Measurements from ENCODE around the gene FOLR1. TPM values are rescaled to one million over a fixed set of nuclear protein-coding genes. Genes with fewer than 3 reads are reported as not detected.
"Not testable (repeated sequence)": the region's sequence is repeated elsewhere in the genome, so short reads cannot be mapped to it uniquely, and the experiment has no call there.

FOLR1 gene
- total RNA-seq, 1 donor from 2014 or later: 5.6 TPM

- not testable (repeated sequence) for H3K27me3 Mint-ChIP-seq; H3K4me1 Mint-ChIP-seq (ENCODE audit: low read depth); H3K27ac Mint-ChIP-seq; H3K4me3 Mint-ChIP-seq (ENCODE audit: low read depth); H3K9me3 Mint-ChIP-seq (ENCODE audit: low read depth); H3K36me3 Mint-ChIP-seq (ENCODE audit: insufficient read depth); DNase-seq (ENCODE audit: low spot score, unreplicated experiment)
Measured at GRCh38 chr11:72172043-72172442, 19.9 kb upstream of the FOLR1 start.

DNA sequence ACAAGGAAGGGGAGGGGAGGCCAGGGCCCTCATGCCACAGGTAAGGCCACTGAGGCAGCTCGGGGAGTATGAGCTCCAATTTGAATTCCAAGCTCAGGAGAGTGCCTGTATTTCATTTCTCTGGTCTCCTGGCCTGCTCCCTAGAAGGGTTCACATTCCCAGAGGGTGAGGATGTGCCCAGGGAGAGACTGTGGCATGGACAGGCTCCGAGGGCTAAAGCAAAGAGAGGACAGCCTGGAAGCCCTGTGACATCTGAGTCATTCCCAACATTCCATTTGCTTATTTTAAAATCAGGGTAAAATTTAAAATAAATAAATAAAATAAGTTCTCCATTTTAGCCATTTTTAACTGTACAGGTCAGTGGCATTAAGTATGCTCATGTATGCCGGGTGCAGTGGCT, 18.6 kb upstream of the FOLR1 start:
- TF ChIP-seq, protein P1, sequence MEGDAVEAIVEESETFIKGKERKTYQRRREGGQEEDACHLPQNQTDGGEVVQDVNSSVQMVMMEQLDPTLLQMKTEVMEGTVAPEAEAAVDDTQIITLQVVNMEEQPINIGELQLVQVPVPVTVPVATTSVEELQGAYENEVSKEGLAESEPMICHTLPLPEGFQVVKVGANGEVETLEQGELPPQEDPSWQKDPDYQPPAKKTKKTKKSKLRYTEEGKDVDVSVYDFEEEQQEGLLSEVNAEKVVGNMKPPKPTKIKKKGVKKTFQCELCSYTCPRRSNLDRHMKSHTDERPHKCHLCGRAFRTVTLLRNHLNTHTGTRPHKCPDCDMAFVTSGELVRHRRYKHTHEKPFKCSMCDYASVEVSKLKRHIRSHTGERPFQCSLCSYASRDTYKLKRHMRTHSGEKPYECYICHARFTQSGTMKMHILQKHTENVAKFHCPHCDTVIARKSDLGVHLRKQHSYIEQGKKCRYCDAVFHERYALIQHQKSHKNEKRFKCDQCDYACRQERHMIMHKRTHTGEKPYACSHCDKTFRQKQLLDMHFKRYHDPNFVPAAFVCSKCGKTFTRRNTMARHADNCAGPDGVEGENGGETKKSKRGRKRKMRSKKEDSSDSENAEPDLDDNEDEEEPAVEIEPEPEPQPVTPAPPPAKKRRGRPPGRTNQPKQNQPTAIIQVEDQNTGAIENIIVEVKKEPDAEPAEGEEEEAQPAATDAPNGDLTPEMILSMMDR (IDR thresholded peaks at IDR 0.05; ENCODE audit: unreplicated experiment): no peak
- Mint-ChIP-seq H3K36me3 (ENCODE audit: insufficient read depth) (no peaks in the 10 kb centered on the region), H3K9me3 (ENCODE audit: low read depth) (no peaks in the 10 kb centered on the region), H3K27ac (no peak overlapping the region), H3K4me3 (ENCODE audit: low read depth) (no peak overlapping the region), H3K4me1 (ENCODE audit: low read depth) (peaks cover 2% of the 10 kb centered on the region), H3K27me3 (no peaks in the 10 kb centered on the region)
- no peak for DNase-seq (ENCODE audit: low spot score, unreplicated experiment)

DNA sequence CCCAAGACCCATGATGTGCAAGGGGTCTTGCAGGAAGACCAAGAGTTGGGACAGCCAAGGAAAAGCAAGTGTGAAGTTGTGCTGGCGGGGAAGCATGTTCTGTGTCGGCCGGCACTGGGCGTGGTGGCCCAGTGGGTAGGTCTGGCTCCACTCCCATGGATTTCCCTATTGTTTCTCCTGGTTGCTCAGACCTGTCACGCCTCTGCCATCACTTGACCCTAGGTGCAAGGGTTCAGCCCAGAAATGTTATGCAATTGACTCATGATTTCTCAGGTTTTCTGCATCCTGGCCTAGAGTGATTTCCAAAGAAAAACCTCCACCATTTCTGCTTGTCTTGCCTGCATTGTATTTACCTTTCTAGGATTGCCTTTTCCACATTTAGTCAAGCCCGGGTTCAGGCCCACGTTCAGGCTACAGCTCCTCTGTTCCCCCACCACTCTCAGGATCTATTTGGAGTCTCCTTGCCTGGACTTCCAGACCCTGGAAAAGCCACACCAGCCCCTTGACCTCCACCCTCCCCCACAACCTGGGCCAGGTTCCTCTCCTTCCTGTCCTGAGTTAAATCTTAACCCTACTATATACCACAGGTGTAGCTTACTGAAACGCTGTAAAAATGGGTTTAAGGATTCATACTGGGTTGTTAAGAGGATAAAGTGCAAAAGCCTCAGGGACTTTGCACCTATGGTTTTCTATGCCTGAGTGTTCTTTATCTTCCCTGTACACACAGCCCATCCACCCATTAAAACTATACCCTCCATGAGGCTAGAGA, 17.5 kb upstream of the FOLR1 start:
- Mint-ChIP-seq H3K4me3 (ENCODE audit: low read depth) (no peak overlapping the region), H3K27me3 (no peaks in the 10 kb centered on the region), H3K4me1 (ENCODE audit: low read depth) (peaks cover 2% of the 10 kb centered on the region), H3K9me3 (ENCODE audit: low read depth) (no peaks in the 10 kb centered on the region), H3K27ac (peak overlapping the region; percentile 57), H3K36me3 (ENCODE audit: insufficient read depth) (no peaks in the 10 kb centered on the region)
- DNase-seq (ENCODE audit: low spot score, unreplicated experiment): no peak
- TF ChIP-seq, protein P1 (IDR thresholded peaks at IDR 0.05; ENCODE audit: unreplicated experiment): no peak

- H3K27ac Mint-ChIP-seq: no peak overlapping the region
- no peak overlapping the region for H3K4me3 Mint-ChIP-seq (ENCODE audit: low read depth)
- TF ChIP-seq, protein P1 (IDR thresholded peaks at IDR 0.05; ENCODE audit: unreplicated experiment): no peak
- H3K4me1 Mint-ChIP-seq (ENCODE audit: low read depth): peaks cover 3% of the 10 kb centered on the region
- peaks cover 8% of the 10 kb centered on the region for H3K27me3 Mint-ChIP-seq
- H3K36me3 Mint-ChIP-seq (ENCODE audit: insufficient read depth): no peaks in the 10 kb centered on the region
- DNase-seq (ENCODE audit: low spot score, unreplicated experiment): no peak
- H3K9me3 Mint-ChIP-seq (ENCODE audit: low read depth): no peaks in the 10 kb centered on the region
Measured at GRCh38 chr11:72177656-72178055, 14.3 kb upstream of the FOLR1 start.

DNA sequence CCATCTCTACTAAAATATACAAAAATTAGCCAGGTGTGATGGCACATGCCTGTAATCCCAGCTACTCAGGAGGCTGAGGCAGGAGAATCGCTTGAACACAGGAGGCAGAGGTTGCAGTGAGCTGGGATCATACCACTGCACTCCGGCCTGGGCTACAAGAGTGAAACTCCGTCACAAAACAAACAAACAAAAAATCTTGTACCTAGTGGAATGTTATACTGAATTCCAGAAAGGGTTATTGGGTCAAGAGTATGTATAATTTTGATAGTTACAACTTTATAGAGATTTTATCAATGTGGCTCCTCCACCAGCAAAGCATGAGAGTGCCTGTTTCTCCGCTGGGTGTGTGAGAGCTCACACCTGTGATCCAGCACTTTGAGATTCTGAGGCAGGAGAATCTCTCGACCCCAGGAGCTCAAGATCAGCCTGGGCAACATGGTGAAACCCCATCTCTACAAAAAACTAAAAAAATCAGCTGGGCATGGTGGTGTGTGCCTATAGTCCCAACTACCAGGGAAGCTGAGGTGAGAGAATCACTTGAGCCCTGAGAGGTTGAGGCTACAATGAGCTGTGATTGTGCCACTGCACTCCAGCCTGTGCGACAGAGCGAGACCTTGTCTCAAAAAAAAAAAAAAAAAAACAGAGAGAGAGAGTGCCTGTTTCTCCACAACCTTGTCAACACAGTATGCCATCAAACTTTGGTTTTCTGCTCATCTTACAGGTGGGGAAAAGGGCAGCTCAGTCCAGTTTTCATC, 12.7 kb upstream of the FOLR1 start:
- H3K27me3 Mint-ChIP-seq: peaks cover 8% of the 10 kb centered on the region
- TF ChIP-seq, protein P1 (IDR thresholded peaks at IDR 0.05; ENCODE audit: unreplicated experiment): no peak

More for the DNA sequence above, 12.7 kb upstream of the FOLR1 start:
- no peak overlapping the region for H3K4me3 Mint-ChIP-seq (ENCODE audit: low read depth)
- DNase-seq (ENCODE audit: low spot score, unreplicated experiment): no peak
- no peaks in the 10 kb centered on the region for H3K9me3 Mint-ChIP-seq (ENCODE audit: low read depth)
- H3K36me3 Mint-ChIP-seq (ENCODE audit: insufficient read depth): no peaks in the 10 kb centered on the region
- no peak overlapping the region for H3K27ac Mint-ChIP-seq
- H3K4me1 Mint-ChIP-seq (ENCODE audit: low read depth): peaks cover 3% of the 10 kb centered on the region

Data from progenitor cell of endocrine pancreas (in vitro differentiated cells).